Mucosa of stomach (tissue), 1 donor: ENCODE results near the gene MRM3.
"Not testable (repeated sequence)": the region's sequence is repeated elsewhere in the genome, so short reads cannot be mapped to it uniquely, and the experiment has no call there.

Experiments used
- H3K27me3 ChIP-seq: one replicate; pipeline ENCODE4 v1.7.0; 2013; ENCODE audit warnings: mild to moderate bottlenecking, low read length; ENCODE audit not compliant: control insufficient read depth, insufficient read depth
- H3K36me3 ChIP-seq: one replicate; pipeline ENCODE4 v1.7.0; 2013; ENCODE audit warnings: low read length; ENCODE audit not compliant: control insufficient read depth, insufficient read depth
- H3K4me1 ChIP-seq: one replicate; pipeline ENCODE4 v1.7.0; 2013; ENCODE audit warnings: mild to moderate bottlenecking, low read length; ENCODE audit not compliant: control insufficient read depth, insufficient read depth
- H3K4me3 ChIP-seq: one replicate; pipeline ENCODE4 v1.7.0; 2013; ENCODE audit warnings: low read length
- H3K9ac ChIP-seq: one replicate; pipeline ENCODE4 v1.7.0; 2013; ENCODE audit warnings: mild to moderate bottlenecking, low read length, moderate library complexity
- H3K9me3 ChIP-seq: one replicate; pipeline ENCODE4 v1.7.0; 2013; ENCODE audit warnings: mild to moderate bottlenecking, low read length, moderate library complexity; ENCODE audit not compliant: control insufficient read depth
- donor health status: Pancreatic carcinoma.

Gene MRM3

DNA sequence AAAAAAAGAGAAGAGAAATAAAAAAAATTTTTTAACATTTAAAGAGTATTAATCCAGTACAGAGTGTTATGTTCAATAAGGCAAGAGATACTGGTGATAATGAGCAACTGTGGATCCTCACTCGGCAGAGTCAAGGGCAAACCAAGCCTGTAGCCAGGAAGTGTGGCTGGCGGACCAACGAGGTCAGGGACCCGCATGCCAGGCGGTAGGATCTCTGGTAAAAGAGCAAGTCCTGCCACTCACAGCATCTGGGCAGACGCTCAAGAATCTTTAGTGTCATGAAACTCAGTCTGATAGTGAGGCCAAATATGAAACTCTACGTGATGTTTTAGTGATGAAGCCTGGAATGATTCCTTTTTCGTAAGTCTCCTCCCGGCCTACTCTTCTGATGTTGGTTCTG, 21.8 kb upstream of the MRM3 start:
- H3K9ac ChIP-seq: no peak overlapping the region
- no peaks in the 10 kb centered on the region for H3K36me3 ChIP-seq

DNA sequence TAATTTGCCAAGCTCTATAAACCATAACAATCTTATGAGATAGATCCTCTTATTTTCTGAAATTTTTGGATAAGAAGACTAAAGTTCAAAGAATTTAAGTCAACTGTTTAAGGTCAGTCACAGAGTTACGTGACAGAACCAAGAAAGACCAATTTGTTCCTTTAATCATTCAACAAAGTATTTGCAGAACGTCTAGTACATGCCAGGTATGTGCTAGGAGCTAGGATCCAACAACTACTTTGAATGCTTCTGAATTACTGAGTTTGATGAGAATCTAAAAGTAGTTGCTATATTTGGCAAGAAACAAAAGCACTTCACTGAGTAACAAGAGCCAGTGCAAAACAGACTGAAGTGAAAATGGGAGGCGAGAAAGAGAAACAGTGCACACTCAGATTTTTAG, 15.1 kb upstream of the MRM3 start:
- Histone ChIP-seq H3K9me3 (no peaks in the 10 kb centered on the region), H3K4me1 (no peaks in the 10 kb centered on the region), H3K27me3 (no peaks in the 10 kb centered on the region), H3K4me3 (no peak overlapping the region), H3K9ac (no peak overlapping the region), H3K36me3 (peaks cover 6% of the 10 kb centered on the region)

More for the DNA sequence above, 21.8 kb upstream of the MRM3 start:
- no peaks in the 10 kb centered on the region for H3K27me3 ChIP-seq
- H3K9me3 ChIP-seq: no peaks in the 10 kb centered on the region
- H3K4me1 ChIP-seq: no peaks in the 10 kb centered on the region
- no peak overlapping the region for H3K4me3 ChIP-seq

DNA sequence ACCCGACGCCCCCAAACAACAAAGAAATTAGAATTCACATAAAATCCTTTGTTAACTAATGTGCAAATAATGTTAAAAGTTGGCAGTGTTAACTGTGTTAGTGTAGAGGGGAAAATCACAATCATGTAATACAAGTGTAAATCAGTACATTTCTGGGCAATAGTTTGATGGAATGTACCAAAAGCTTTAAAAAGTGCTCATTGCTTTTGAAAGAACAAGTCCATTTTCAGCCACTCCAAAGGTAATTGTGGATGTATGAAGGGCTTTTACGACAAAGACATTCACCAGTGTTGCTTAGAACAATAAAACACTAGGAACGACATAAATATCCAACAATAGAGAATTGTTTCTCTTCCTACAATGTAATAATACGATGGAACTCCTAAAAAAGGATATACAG, 9.1 kb upstream of the MRM3 start:
- H3K4me1 ChIP-seq: no peaks in the 10 kb centered on the region
- no peak overlapping the region for H3K4me3 ChIP-seq
- H3K27me3 ChIP-seq: no peaks in the 10 kb centered on the region
- no peaks in the 10 kb centered on the region for H3K9me3 ChIP-seq
- peaks cover 6% of the 10 kb centered on the region for H3K36me3 ChIP-seq
- no peak overlapping the region for H3K9ac ChIP-seq

DNA sequence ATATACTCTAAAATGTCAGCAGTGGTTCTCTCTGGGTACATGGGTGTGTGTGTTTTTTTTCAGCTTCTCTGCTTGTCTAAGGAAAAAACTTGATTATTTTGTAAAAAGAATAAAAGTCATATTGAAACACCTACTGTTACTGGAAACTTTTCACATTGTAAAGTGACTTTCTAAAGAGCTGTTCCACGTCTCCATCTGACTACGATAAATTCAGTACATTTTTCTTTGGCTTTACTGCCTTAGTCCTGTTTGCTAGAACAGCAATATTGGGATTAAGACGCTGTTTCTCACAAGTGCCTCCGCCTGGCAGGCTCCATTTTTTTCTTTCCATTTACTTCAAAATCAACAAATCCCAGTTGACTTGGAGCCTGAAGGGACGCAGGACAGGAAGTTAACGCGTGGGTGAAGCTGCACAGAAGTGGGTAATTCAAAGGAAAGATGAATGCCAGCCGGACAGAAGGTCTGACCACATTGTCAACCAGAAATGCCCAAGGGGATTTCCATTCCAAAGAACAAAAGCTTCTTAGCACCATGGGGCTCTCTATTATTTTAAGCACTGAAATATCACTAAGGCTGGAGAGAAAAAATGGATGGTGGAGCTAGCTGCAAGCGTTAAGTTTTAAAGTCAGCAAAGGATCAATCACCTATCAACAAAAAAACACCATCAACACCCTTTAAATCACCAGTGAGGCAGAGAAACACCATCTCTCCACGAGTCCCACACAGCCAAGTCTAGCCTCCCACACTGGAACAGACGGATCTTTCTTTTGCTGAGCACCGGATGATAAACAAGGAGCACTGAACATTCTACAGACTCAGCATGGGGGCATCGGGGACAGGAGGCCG, 8.5 kb upstream of the MRM3 start:
- Histone ChIP-seq H3K4me1 (no peaks in the 10 kb centered on the region), H3K9me3 (no peaks in the 10 kb centered on the region), H3K9ac (no peak overlapping the region), H3K27me3 (no peaks in the 10 kb centered on the region), H3K36me3 (peaks cover 6% of the 10 kb centered on the region), H3K4me3 (no peak overlapping the region)

DNA sequence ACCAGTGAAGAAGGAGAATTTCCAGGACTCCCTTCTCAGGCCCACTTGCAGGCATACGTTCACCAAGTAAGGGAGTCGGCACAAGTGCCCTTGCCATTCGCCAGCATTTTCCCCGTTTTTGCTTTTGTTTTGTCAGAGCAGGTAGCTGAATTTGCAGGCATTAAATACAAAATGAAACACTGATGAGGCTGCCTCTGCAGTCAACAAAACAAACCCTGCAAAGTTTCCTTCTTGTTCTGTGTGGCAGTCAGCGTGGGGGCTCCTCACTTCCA, 7.9 kb upstream of the MRM3 start:
- no peak overlapping the region for H3K4me3 ChIP-seq
- H3K9ac ChIP-seq: no peak overlapping the region
- peaks cover 6% of the 10 kb centered on the region for H3K36me3 ChIP-seq
- H3K27me3 ChIP-seq: no peaks in the 10 kb centered on the region
- H3K9me3 ChIP-seq: no peaks in the 10 kb centered on the region
- no peaks in the 10 kb centered on the region for H3K4me1 ChIP-seq

DNA sequence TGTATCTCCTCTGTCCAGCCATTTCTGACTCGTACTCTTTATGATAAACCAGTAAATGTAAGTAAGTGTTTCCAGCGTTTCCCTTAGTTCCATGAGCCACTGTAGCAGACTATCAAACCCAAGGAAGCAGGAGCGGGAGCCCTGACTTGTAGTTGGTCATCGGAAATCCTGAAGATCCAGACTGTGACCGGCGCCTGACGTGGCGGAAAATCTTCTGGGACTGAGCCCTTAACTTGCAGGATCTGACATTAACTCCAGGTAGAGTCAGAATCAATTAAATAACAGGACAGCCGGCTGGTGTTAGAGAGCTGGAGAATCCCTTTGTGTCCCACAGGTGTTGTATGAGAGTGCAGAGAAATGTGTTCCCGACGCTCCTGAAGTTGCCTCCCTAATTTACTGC, 4.1 kb upstream of the MRM3 start:
- no peaks in the 10 kb centered on the region for H3K36me3 ChIP-seq
- H3K27me3 ChIP-seq: no peaks in the 10 kb centered on the region
- peaks cover 6% of the 10 kb centered on the region for H3K4me1 ChIP-seq
- no peak overlapping the region for H3K4me3 ChIP-seq
- H3K9ac ChIP-seq: no peak overlapping the region
- no peaks in the 10 kb centered on the region for H3K9me3 ChIP-seq

DNA sequence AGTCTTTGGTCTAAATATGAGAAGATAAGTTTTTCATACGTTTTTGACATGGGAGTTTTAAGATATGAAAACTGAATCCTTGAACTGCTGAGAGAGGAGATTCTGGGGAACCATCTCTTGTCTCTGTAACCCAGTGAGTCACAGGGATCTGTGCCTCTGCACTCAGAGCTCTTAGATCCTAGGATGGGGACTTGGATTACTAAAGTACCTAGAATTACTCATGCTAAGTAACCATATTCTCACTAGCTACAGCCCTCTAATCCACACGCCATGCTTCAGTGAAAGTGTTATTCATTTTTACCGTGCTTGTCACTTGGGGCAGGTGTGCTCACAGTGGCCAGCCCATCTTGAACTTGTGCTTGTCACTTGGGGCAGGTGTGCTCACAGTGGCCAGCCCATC, 2.0 kb downstream of the MRM3 start:
- Histone ChIP-seq H3K4me1 (peaks cover 6% of the 10 kb centered on the region), H3K9ac (no peak overlapping the region), H3K9me3 (no peaks in the 10 kb centered on the region), H3K36me3 (no peaks in the 10 kb centered on the region), H3K4me3 (no peak overlapping the region), H3K27me3 (no peaks in the 10 kb centered on the region)

DNA sequence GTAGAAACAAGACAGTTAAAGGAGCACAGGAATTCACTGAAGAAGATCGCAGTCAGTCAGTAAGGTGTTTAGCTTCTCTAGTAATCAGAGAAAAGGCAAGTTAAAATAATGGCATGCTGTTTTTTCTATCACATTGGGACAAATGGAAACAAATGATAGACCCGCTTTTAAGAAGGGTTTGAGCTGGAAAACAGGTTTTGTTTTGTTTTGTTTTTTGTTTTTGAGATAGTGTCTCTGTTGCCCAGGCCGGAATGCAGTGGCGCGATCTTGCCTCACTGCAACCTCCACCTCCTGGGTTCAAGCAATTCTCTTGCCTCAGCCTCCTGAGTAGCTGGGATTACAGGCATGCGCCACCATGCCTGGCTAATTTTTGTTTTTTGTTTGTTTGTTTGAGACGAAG, 3.7 kb downstream of the MRM3 start:
- H3K4me1 ChIP-seq, H3K27me3 ChIP-seq, H3K4me3 ChIP-seq, H3K9me3 ChIP-seq, H3K36me3 ChIP-seq, H3K9ac ChIP-seq: not testable (repeated sequence)

DNA sequence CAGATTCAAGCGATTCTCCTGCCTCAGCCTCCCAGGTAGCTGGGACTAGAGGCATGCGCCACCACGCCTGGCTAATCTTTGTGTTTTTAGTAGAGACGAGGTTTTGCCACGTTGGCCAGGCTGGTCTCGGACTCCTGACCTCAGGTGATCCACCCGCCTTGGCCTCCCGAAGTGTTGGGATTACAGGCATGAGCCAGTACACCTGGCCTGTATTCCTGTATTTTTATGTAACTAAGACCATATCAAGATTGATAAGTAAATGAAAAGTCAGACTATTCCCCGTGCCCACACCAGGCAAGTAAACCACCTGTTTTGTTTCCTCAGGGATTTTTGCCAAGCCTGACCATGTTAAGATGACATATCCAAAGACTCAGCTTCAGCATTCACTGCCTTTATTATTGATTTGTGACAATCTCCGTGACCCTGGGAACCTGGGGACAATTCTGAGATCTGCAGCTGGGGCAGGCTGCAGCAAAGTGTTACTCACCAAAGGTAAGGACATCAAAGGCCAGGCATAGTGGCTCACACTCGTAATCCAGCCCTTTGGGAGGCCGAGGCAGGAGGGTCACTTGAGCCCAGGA, 5.6 kb downstream of the MRM3 start:
- Histone ChIP-seq H3K36me3 (no peaks in the 10 kb centered on the region), H3K4me1 (no peaks in the 10 kb centered on the region), H3K9ac (no peak overlapping the region), H3K4me3 (no peak overlapping the region), H3K27me3 (no peaks in the 10 kb centered on the region), H3K9me3 (no peaks in the 10 kb centered on the region)

DNA sequence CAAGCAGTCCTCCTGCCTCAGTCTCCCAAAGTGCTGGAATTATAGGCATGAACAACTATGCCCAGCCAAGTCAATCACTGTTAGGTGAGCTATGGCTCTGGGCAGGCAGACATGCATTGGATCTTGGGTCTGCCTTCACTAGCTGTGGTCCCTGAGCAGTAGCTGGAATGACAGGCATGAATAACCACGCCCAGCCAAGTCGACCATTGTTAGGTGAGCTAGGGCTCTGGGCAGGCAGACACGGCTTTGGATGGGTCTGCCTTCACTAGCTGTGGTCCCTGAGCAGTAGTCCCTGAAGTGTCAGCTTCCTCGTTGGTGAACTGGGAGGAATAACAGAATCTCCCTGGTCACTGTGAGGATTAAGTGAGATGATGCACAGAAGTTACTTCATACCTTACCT, 6.4 kb downstream of the MRM3 start:
- no peaks in the 10 kb centered on the region for H3K27me3 ChIP-seq
- no peak overlapping the region for H3K4me3 ChIP-seq
- H3K9ac ChIP-seq: no peak overlapping the region
- no peaks in the 10 kb centered on the region for H3K4me1 ChIP-seq
- no peaks in the 10 kb centered on the region for H3K36me3 ChIP-seq
- no peaks in the 10 kb centered on the region for H3K9me3 ChIP-seq

DNA sequence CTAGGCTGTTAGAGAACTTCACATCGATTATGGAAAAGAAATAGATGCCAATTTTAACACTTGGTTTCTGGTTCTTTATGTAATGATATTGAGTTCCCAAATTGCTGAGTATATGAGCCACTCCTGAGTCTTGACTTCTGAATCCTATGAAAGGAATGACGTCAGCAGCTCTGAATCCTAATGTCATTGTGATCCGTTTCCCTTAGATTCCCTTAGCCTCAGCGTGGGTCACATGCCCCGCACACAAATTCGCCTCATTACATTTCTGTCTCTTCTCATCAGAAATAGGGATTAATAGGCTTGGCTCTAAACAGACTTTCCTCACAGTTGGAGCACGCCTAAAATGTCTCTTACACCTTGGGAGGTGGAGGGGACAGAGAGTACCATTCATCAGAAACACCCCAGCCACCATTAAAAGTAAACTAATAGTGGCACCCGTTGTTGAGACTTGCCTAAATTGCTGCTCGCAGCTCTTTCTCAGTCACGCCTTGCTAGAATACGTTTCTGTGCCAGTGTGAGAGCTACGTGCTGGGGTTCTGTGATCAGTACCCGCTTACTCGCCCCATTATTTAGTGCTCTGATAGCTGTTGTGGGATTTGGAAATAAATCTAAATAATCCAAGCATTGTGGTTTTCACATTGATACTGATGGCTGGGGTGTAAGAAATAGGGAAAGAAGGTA, 7.1 kb downstream of the MRM3 start:
- no peaks in the 10 kb centered on the region for H3K9me3 ChIP-seq
- H3K36me3 ChIP-seq: no peaks in the 10 kb centered on the region
- H3K4me1 ChIP-seq: no peaks in the 10 kb centered on the region
- H3K27me3 ChIP-seq: no peaks in the 10 kb centered on the region
- H3K9ac ChIP-seq: no peak overlapping the region
- H3K4me3 ChIP-seq: no peak overlapping the region

DNA sequence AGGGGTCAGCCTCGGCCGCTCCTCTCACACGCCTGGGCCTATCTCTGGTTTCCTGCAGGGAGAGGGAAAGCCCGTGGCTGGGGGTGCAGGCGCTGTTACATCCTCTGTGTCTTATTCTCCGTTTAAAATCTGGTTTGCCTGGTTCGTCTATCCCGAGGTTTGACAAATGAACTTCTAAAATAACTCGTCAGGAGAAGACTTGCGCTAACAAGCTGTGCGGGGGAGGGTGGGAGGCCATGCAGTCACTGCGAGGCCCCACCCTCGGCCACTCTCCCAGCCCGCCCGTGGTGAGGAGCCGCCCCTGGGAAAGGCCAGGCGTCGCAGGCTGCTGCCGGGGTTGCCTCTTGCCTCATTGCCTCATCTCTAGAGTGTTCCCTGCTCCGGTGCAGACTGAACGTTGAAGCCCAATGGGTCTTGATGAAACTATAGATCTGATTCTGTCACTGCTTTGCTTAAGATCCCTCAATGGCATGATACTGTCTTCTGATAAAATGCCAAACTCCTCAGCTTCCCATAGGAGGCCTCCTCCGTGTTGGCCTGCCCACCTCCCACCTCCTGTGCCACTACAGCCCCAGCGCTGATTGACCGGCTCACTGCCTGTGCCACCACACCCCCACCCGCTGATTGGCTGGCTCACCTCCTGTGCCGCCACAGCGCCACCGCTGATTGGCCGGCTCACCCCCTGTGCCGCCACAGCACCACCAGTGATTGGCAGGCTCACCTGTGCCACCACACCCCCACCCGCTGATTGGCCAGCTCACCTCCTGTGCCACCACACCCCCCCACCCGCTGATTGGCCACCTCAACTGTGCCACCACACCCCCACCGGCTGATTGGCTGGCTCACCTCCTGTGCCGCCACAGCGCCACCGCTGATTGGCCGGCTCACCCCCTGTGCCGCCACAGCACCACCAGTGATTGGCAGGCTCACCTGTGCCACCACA, 8.0 kb downstream of the MRM3 start:
- H3K36me3 ChIP-seq, H3K9ac ChIP-seq: not testable (repeated sequence)

More for the DNA sequence above, 8.0 kb downstream of the MRM3 start:
- not testable (repeated sequence) for H3K27me3 ChIP-seq, H3K4me3 ChIP-seq, H3K9me3 ChIP-seq, H3K4me1 ChIP-seq
